ENCODE results near the gene GPC6. TPM values are rescaled to one million over a fixed set of nuclear protein-coding genes. Genes with fewer than 3 reads are reported as not detected.

The GPC6 gene
- total and polyA plus RNA-seq, 2 donors (not counting 3 experiments of a cell fraction or from before 2014, with no cell fraction given): 0.01 TPM; not detected in 1

GRCh38 chr13:94269557-94269956 is 1043.0 kb downstream of the GPC6 start:
- dilution Hi-C loops (cut with MboI; ENCODE audit: extremely low pct_ligation_motif_present, low sequenced_read_pairs): no loop called here
- FAIRE-seq (no peak), DNase-seq (ENCODE audit: low read depth, low spot score) (no peak)
- BruUV-seq (replicated peaks): no TSS peak
- no peaks in the 10 kb centered on the region for H3K4me1 ChIP-seq (ENCODE audit: control insufficient read depth, extremely low read depth, insufficient read depth, low read length)
- CTCF ChIA-PET: interaction anchor here (0.8 kb wide), 2 partner anchors 10 to 92 kb away, joined by 3 read pairs; no protein-coding TSS in a partner anchor
- H3K9ac ChIP-seq (replicated peaks; ENCODE audit: extremely low read depth, insufficient read depth, low read length): no peak overlapping the region
- TF ChIP-seq POLR2AphosphoS5 (IDR thresholded peaks at IDR 0.05; ENCODE audit: insufficient read depth, low read depth, low read length): no peak
- TF ChIP-seq POLR2A (IDR thresholded peaks at IDR 0.05; ENCODE audit: low read depth, low read length): no peak
- no peak for TF ChIP-seq FOS (IDR thresholded peaks at IDR 0.05; ENCODE audit: borderline replicate concordance, insufficient read depth, low read length)
- TF ChIP-seq, protein P1, sequence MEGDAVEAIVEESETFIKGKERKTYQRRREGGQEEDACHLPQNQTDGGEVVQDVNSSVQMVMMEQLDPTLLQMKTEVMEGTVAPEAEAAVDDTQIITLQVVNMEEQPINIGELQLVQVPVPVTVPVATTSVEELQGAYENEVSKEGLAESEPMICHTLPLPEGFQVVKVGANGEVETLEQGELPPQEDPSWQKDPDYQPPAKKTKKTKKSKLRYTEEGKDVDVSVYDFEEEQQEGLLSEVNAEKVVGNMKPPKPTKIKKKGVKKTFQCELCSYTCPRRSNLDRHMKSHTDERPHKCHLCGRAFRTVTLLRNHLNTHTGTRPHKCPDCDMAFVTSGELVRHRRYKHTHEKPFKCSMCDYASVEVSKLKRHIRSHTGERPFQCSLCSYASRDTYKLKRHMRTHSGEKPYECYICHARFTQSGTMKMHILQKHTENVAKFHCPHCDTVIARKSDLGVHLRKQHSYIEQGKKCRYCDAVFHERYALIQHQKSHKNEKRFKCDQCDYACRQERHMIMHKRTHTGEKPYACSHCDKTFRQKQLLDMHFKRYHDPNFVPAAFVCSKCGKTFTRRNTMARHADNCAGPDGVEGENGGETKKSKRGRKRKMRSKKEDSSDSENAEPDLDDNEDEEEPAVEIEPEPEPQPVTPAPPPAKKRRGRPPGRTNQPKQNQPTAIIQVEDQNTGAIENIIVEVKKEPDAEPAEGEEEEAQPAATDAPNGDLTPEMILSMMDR (IDR thresholded peaks at IDR 0.05; ENCODE audit: extremely low read depth in 1 of 2, insufficient read depth in 1 of 2, low read depth in 1 of 2, low read length in 2 of 2): no peak
- TF ChIP-seq MYC (IDR thresholded peaks at IDR 0.05; ENCODE audit: low read depth, low read length): no peak
- TF ChIP-seq JUN (IDR thresholded peaks at IDR 0.05; ENCODE audit: borderline replicate concordance, insufficient read depth, insufficient read length, low read depth): no peak
- TF ChIP-seq, protein P2, sequence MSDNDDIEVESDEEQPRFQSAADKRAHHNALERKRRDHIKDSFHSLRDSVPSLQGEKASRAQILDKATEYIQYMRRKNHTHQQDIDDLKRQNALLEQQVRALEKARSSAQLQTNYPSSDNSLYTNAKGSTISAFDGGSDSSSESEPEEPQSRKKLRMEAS (IDR thresholded peaks at IDR 0.05; ENCODE audit: insufficient read depth, insufficient read length): no peak
- no peak for TF ChIP-seq GATA2 (IDR thresholded peaks at IDR 0.05; ENCODE audit: insufficient read depth, insufficient read length, low read depth, low read length)
- TF ChIP-seq EZH2 (IDR thresholded peaks at IDR 0.05; ENCODE audit: borderline replicate concordance, low read depth, low read length, severe bottlenecking): no peak
- H3K79me2 ChIP-seq (ENCODE audit: control insufficient read depth, insufficient read depth, low read length): no peaks in the 10 kb centered on the region
- H2AFZ ChIP-seq (ENCODE audit: low read depth, low read length): no peak overlapping the region
- H4K20me1 ChIP-seq (replicated peaks; ENCODE audit: control insufficient read depth, extremely low read depth, insufficient read depth, low read length): no peaks in the 10 kb centered on the region
- intact Hi-C loops (cut with micrococcal nuclease): no loop called here
- POLR2A ChIA-PET: no interaction called here
- H3K36me3 ChIP-seq (ENCODE audit: control insufficient read depth in 2 of 2, extremely low read depth in 1 of 2, insufficient read depth in 2 of 2, low read length in 2 of 2): no peaks in the 10 kb centered on the region
- H3K27me3 ChIP-seq (ENCODE audit: control insufficient read depth in 2 of 2, insufficient read depth in 2 of 2, low read length in 2 of 2): no peaks in the 10 kb centered on the region
- H3K9me1 ChIP-seq (replicated peaks; ENCODE audit: control insufficient read depth, extremely low read depth, insufficient read depth, low read length): no peaks in the 10 kb centered on the region
- no peaks in the 10 kb centered on the region for H3K9me3 ChIP-seq (replicated peaks; ENCODE audit: control insufficient read depth, insufficient read depth, low read length)
- no peak overlapping the region for H3K4me2 ChIP-seq (ENCODE audit: insufficient read depth, low read length)
- H3K4me3 ChIP-seq (replicated peaks in 1 of 3; ENCODE audit: insufficient read depth in 1 of 3, low read depth in 1 of 3, low read length in 3 of 3): no peak overlapping the region
- H3K27ac ChIP-seq (ENCODE audit: insufficient read depth, low read depth, low read length): no peak overlapping the region

Measured in endothelial cell of umbilical vein (primary cell).